Left cardiac atrium (tissue), 4 donors: ENCODE results near the gene RNF150. TPM values are rescaled to one million over a fixed set of nuclear protein-coding genes. Genes with fewer than 3 reads are reported as not detected.
"Not testable (repeated sequence)": the region's sequence is repeated elsewhere in the genome, so short reads cannot be mapped to it uniquely, and the experiment has no call there.

Experiments used
- ATAC-seq, 2 donors: fragments of 200-7000 bp; cut with Tn5 transposase; one replicate each; pipeline ENCODE4 v1.9.1; 2020; ENCODE audit warnings: mild to moderate bottlenecking in 2 of 2, moderate library complexity in 2 of 2
- DNase-seq: peaks from one replicate; pipeline ENCODE4 v3.0.0-alpha.2; 2020
- intact Hi-C, 2 donors: fragments of 100-400 bp; cut with DNase I; formaldehyde crosslinking; loops; one replicate each; pipeline versions ENCODE4 v1.14.1 to v1.15.1; 2022 to 2023
- long read RNA-seq: library from polyadenylated mRNA; unstranded; transcript quantifications from one replicate; pipeline ENCODE4 v2.0.0, GENCODE V29; 2021
- total RNA-seq, 2 donors: library from RNA; stranded (reverse); fragmentation: NEBNext Ultra II Directional; extraction: Animal tissue kit (Norgen Biotek cat#: 25700); gene quantifications; one replicate each; pipeline ENCODE4 v1.2.1, GENCODE V29; 2021
- donor health status: DM: no; HTN: yes; CAD: no.
- donor health status: DM: no; HTN: yes; CAD: no; lungs with severe emphysema.
- donor health status: DM: yes; HTN: yes; CAD: no.
- donor health status: Dilated cardiomyopathy.

The RNF150 gene
- total RNA-seq: 10 to 100 TPM; 38.4 to 40.0 TPM
- long read RNA-seq, full-length matches to known transcripts: 1 of 18 reads
- long read RNA-seq, partial matches to known transcripts: 0 of 18 reads
- long read RNA-seq, other reads (novel, unspliced or antisense): 17 of 18 reads

DNA sequence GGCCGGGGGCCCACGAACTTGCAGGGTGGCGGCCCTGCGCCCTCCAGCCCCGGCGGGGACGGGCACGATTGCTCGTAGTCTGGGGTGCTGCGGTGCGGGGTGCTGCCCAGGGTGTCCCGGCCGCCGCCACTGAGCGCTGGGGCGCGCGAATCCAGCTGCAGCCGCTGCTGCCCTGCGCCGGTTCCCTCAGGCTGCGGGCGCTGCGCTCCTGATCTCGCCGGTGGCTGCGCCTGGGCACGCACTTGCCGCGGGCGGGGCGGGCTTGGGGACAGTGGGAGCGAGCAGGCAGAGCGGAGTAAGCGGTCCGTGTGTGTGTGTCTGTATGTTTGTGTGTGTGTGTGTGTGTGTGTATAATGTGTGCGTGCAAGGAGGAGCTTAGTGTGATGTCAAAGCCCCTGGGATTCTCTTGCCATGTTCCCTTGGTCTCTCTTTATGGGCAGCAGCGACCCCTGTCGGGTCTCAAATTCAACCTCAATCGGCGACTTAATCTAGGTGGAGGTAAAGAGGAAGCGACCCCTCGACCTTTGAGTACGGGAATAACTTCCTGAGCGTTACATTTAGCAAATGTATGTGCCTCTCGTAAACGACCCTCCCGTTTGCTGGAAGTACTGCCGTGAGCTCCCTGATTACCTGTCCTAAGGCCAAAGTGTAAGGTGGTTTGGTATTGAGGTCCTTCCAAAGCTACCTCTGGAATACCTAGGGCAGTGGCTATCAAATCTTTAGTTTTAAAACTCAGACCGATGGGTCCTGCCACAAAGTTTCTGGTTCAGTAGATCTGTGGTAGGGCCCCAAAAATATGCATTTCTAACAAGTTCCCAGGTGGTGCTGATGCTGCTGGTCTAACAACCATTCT, at the start of gene RNF150:
TSS of gene RNF150 (minus strand) at position 324 of the 853 bp plus-strand sequence.
- intact Hi-C loops: loop anchor here (1.0 to 10.0 kb wide), 5 partner anchors 136 to 272 kb away; no protein-coding TSS in a partner anchor
- DNase-seq: peak; percentile 77
- ATAC-seq: peak; percentile 86 to 89

DNA sequence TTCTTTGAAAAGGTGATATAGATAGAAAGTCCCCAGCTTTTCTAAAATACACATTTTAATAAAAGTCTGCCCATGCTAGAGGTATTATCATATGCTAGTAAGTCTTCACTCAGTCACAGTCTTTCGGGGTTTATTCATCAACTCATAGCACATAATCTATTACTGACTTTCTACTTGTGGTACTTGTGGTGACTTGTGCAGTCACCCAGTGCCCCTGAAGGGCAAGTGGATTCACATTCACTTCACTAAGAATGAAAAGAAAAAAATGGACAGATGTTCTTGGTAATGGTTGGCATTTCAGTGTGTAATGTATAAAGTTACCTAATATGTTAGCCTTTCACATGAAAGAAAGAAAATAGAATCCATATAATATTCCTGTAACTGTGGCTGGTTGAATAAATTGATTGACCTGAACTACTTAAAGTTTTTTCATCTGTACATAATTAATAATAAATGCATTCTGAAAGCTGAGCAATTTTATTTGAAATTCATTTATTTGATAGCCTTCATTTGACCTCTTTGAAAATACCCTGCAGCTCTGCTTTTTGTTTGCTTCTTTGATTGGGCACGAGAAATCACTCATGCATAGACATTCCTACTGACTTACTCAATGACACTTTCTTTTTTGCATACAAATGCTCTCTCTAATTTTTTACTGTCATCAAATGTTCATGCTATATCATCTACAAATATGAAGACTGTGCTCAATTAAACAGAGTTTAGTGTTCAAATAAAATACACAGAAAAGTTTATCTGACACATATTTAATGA, 47.9 kb upstream of the RNF150 start:
- DNase-seq (no peak), ATAC-seq (no peak)
- intact Hi-C loops: no loop called here

DNA sequence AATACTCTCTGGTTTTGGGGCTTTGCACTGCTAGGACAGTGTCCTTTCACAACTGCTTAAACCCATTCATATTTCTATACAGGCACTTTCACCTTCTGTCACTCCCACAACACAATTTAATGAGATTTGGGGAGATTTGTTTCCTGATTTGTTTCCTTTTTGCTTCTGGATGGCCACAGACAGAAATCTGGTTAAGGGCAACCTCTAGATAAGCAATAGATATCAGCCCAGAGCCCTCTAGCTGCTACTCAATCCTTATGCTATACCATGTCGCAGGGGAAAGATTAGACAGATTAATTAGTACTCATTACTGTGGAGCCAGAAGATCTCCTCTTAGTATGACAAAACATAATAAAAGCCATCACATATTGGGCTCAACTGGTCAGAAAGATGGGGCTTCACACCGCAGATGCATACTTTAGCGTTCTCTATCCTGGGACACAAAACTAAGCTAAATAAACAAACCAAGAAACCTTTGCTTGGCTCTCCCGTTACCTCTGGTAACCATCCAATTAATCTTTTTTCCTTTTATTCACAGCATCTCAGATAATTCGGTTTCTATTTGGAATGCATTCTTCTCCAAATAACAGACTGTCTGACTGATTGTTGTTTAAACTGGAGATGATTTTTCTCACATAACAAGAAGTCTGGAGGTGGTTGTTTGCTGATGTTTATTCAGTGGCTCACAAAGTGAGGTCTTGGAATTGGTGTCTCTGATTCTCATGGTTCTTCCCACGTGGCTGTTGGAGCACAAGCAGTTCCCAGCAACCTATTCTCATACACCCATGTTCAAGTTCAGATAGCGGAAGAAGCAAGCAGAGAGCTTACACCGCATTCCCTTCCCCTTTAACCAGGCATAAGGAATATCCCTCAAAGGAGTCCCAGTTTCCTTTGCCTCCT, 46.5 kb upstream of the RNF150 start:
- no peak for ATAC-seq
- no peak for DNase-seq
- intact Hi-C loops: no loop called here

DNA sequence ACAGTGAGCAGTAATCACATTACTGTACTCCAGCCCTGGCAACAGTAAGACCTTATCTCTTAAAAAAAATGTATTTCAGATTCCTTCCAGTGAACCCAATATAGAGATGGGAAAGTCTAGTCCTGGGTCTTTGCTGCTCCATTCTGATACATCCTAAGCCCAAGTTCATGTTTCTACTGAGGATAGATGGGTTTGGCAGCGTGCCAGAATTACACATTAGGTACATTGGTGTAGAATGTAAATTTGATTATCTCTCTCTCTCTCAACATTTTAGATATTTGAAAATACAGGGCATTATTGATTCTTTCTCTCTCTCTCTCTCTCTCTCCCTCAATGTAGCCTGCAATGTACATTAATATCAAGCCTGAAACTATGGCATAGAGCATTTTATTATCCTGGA, 43.9 kb upstream of the RNF150 start:
- intact Hi-C loops: no loop called here
- ATAC-seq (no peak), DNase-seq (no peak)

DNA sequence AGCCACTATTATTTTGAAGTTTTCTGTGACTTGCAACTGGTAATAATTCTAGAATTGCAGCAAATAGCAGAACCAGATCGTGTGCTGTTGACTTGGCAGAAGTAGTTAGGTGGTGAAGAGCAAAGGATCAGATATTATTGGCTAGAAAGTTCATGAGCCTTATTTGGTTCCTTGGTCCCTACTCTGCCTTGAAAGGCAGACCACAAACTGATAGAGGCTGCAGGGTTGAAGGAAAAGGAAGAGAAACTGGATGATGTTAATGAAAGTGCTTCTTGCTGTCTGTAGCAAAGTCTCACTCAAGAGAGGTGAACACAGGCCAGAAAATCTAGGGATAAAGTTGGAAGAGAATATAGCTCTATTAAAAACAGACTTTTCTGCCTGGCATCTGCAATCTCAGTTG, 41.2 kb upstream of the RNF150 start:
- DNase-seq (no peak), ATAC-seq (no peak)
- intact Hi-C loops: loop anchor here in 1 of 2 donors (5.0 kb wide), 1 partner anchor 848 kb away; no protein-coding TSS in a partner anchor

DNA sequence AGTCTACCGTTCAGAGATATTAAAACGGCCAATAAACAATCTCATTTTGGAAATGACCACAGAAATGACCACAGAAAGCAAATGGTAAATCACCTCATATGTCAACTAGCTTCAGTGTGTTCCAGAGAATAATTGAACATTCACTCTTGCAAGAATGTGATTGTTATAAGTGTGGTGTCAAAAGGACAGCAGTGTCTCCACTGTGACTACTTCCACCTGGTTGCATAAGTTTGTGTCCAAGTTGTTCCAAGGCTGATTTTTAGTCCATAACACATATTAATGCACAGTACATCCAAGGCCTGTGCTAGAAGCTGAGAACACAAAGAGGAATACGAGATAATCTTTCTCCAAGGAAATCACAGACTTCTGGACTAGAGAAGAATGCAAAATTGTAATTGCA, 37.4 kb upstream of the RNF150 start:
- DNase-seq (no peak), ATAC-seq (no peak)
- intact Hi-C loops: loop anchor here in 1 of 2 donors (5.0 kb wide), 1 partner anchor 852 kb away; no protein-coding TSS in a partner anchor

DNA sequence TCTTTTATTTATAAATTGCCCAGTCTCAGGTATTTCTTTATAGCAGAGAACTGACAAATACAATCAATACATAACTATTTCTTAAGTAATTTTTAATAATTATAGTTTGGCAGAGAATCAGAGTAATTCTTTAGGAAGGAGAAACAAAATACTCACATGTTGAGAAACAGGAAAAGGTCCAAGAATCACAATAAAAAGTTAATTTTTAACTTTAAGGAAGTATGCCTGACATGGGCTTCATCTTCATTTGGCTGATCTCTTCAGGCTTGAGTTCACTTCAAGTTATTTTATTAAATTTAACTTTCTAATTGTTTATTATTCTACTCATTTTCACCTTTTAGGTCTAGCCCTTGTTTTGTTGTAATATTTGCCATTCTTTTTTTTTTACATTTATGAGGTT, 36.1 kb upstream of the RNF150 start:
- intact Hi-C loops: no loop called here
- DNase-seq: no peak
- no peak for ATAC-seq

DNA sequence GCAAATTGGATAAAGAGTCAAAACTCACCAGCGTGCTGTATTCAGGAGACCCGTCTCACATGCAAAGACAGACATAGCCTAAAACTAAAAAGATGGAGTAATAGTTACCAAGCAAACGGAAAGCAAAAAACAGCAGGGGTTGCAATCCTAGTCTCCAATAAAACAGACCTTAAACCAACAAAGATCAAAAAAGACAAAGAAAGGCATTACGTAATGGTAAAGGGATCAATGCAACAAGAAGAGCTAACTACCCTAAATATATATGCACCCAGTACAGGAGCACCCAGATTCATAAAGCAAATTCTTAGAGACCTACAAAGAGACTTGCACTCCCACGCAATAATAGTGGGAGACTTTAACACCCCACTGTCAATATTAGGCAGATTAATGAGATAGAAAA, 31.7 kb upstream of the RNF150 start:
- intact Hi-C loops, ATAC-seq, DNase-seq: not testable (repeated sequence)

DNA sequence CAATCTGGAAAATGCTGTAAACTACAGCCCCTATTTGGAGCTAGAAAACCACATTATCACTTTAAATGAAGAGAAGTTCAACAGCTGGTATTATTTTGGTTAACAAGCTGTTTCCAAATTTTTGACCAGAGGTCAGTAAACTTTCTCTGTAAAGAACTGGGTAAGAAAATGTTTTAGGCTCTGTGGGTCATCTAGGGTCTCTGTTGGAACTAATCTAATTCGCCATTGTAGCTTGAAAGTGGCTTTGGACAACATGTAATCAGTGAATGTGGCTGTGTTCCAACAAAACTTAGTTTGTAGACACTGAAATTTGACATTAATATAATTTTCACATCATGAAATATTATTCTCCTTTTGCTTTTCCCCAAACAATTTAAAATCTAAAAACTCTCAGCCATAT, 25.8 kb upstream of the RNF150 start:
- intact Hi-C loops: loop anchor here in 1 of 2 donors (5.0 to 10.0 kb wide), 2 partner anchors 53 to 1686 kb away; partner anchors contain the start of gene INPP4B
- DNase-seq (no peak), ATAC-seq (no peak)

DNA sequence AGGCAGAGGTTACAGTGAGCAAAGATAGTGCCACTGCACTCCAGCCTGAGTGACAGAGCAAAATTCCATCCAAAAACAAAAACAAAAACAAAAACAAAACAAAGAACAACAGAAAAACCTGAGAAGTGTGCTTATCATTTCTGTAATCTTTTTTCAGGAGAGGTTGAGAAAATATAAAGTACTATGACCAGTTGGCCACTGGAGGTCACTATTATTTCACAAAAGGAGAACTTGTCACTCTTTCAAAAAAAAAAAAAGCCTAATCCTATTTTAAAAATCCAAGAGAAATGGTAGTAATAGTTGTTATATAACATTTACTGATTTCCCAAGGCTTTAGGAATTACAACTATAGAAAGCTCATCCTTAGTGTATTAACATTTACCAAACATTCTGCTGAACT, 24.9 kb upstream of the RNF150 start:
- no peak for ATAC-seq
- no peak for DNase-seq
- intact Hi-C loops: loop anchor here in 1 of 2 donors (5.0 to 10.0 kb wide), 2 partner anchors 54 to 1687 kb away; partner anchors contain the start of gene INPP4B

DNA sequence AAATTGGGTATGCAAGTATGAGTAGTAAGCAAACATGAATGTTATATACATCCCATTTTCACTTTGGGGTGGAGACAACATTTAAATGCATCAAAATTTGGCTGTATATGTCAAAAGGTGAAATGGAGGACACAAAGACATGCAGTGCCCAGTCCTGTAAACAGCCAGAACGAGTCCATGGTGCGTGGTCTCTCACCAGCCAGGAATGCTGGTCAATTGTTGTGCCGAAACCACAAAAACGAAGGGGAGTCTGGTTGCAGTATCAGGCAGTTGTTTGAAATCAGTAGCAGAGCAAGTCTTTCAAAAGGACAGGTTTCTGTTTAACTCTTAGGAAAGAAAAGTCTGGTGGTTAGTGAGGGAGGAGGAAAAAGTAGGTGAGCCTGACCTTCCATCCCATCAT, 22.3 kb upstream of the RNF150 start:
- intact Hi-C loops: loop anchor here in 1 of 2 donors (5.0 to 10.0 kb wide), 2 partner anchors 57 to 1689 kb away; partner anchors contain the start of gene INPP4B
- ATAC-seq (no peak), DNase-seq (no peak)

DNA sequence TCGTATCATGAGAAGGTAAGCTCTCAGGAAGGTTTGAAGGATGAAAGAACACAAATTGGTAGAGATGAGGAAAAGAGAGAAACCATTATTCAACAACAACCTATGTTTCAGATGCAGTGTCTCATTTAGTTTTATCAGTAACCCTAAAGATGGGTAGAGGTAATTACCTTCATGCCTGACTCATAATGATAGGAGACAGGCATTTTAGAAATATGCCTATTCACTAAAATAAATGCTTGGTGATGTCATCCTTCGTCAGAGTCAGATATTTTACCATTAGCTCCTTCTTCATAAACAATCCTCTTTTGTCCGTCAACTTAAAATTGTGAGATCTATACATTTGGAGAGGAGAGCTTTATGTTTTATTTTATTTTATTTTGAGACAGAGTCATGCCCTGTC, 21.5 kb upstream of the RNF150 start:
- intact Hi-C loops: loop anchor here in 1 of 2 donors (5.0 to 10.0 kb wide), 2 partner anchors 58 to 1690 kb away; partner anchors contain the start of gene INPP4B
- no peak for DNase-seq
- ATAC-seq: peak in 1 of 2 donors; percentile 26

DNA sequence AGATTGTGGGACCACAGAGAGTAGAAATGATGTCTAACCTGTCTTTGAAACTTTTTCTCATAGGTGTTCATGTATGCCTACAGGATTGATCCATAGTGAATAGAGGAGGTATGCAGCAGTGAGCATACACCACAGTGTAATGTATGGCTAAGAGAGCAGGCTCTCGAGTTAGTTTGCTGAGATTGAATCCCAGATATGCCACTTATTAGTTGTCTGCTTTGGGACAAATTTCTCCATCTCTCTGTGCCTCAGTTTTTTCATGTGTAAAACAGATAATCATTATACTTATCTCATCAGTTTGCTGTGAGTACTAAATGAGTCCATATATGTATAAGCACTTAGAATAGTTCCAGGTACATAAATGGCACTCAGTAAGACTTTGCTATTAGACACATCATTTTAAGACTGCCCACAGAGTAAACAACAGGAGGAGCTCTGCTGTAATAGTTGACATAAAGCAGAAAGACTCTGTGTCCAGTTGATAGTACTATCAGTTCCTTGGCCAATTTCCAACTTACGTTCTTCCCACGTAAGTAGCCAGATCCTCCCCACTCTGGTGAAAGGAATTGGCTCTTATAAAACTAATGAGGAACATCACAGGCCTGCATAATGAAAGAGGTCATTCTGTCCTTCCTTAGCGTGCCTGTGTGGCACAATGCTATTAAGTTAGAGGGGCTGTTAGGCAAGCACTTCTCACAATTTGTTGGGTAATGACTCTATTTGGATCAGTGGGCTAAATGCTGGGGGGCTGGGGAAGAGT, 20.7 kb upstream of the RNF150 start:
- ATAC-seq: peak; percentile 79 to 93
- intact Hi-C loops: loop anchor here in 1 of 2 donors (10.0 kb wide), 1 partner anchor 1691 kb away; the partner anchor contains the start of gene INPP4B
- no peak for DNase-seq

DNA sequence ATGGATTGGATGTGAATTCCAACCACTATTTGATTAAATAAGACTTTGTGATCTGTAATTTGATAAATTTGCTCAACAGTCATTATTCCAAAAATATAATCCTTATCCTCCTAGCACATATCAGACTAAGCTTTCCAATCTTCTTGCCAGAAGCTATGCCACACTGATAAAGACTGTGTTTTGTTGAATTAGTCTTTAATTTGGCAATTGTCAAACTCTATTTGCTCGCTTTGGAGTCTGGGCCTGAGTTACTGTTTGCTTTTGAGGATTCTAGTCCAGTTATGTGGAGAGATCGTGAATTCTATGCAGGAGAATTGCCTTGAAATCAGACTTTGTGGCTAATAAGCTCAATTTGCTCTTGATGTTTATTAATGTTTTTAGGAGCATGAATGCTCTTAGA, 10.9 kb upstream of the RNF150 start:
- DNase-seq (no peak), ATAC-seq (no peak)
- intact Hi-C loops: no loop called here

DNA sequence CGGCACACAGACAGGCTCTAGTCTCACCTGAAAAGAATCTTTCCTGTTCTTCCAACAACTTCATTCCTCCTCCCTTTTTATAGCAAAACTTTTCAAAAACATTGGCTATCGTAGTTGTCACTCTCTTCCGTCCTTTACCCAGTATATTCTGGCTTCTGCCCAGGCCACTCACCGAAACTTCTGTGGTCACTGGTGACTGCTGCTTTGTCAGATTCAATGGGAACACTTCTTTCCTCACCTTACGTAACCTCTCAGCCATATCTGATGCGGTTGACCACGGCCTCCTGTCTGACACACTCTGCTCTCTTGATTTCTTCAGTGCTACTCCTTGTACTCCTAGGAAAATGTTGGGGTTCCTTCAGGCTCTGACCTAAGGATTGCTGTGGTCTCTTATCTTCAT, 9.2 kb upstream of the RNF150 start:
- ATAC-seq (no peak), DNase-seq (no peak)
- intact Hi-C loops: no loop called here

DNA sequence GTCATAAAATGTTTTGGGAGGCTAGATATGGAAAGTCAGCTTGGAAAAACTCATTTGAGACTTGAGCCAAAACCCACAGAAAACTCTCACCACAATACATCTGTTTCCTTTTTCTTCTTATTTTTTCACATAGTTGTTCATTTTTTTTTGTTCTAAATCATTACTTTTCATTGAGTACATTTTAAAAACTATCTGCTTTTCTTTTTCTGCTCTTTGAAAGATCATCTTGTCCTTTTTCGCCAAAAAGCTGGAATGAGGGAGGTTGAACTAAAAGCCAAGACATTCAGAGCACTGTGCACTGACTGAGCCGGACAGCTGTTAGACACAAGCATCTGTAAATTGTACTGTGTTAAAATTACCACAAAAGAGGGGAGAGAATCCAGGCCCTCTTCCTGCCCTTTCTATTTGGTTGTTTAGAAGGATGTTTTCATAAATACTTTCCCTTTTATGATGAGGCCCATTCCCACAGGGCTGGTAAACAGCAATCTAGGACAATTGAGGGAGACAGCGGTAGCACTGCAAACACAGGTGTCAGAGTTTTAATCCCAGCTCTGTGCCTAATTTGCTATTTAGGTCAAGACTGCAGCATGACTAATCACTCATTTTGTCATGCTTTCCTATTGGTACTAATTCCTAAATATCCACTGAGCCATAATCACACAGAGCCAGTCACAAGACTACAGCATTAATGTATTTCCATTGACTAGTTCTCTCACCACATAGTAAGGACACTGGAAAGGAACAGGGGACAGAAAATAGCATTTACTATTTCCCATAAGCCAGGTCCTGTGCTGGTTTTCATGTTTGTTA, 7.3 kb upstream of the RNF150 start:
- intact Hi-C loops: no loop called here
- DNase-seq (no peak), ATAC-seq (peak in 1 of 2 donors; percentile 58)
